GM11168 (cell line): ENCODE data around the gene STIM2.

ENCODE experiments used
- in situ Hi-C: fragments of 300-500 bp; cut with MboI; formaldehyde crosslinking; loops from one replicate; pipeline ENCODE4 v1.12.0; 2022; ENCODE audit warnings: low sequenced_read_pairs; ENCODE audit not compliant: unreplicated experiment

The STIM2 gene

GRCh38 chr4:26864899-26865298 lies 4.3 kb downstream of the STIM2 start:
- in situ Hi-C loops: loop anchor here (5.0 to 25.0 kb wide), 2 partner anchors 142 to 403 kb away; no protein-coding TSS in a partner anchor

GRCh38 chr4:26866203-26866602 lies 5.6 kb downstream of the STIM2 start:
- in situ Hi-C loops: loop anchor here (25.0 kb wide), 1 partner anchor 404 kb away; no protein-coding TSS in a partner anchor

- in situ Hi-C loops: loop anchor here (25.0 kb wide), 1 partner anchor 404 kb away; no protein-coding TSS in a partner anchor
Measured at GRCh38 chr4:26866781-26867180, 6.1 kb downstream of the STIM2 start.

GRCh38 chr4:26867914-26868684 lies 7.5 kb downstream of the STIM2 start:
- in situ Hi-C loops: loop anchor here (25.0 kb wide), 1 partner anchor 406 kb away; no protein-coding TSS in a partner anchor

- in situ Hi-C loops: loop anchor here (25.0 kb wide), 1 partner anchor 408 kb away; no protein-coding TSS in a partner anchor
Measured at GRCh38 chr4:26870576-26871262, 10.1 kb downstream of the STIM2 start.

- in situ Hi-C loops: loop anchor here (25.0 kb wide), 1 partner anchor 409 kb away; no protein-coding TSS in a partner anchor
Measured at GRCh38 chr4:26871611-26872010, 11.0 kb downstream of the STIM2 start.

GRCh38 chr4:26873391-26874026 lies 12.9 kb downstream of the STIM2 start:
- in situ Hi-C loops: loop anchor here (25.0 kb wide), 1 partner anchor 411 kb away; no protein-coding TSS in a partner anchor

GRCh38 chr4:26874110-26874509 lies 13.5 kb downstream of the STIM2 start:
- in situ Hi-C loops: loop anchor here (25.0 kb wide), 1 partner anchor 412 kb away; no protein-coding TSS in a partner anchor

- in situ Hi-C loops: no loop called here
Measured at GRCh38 chr4:26877406-26877805, 16.8 kb downstream of the STIM2 start.

- in situ Hi-C loops: no loop called here
Measured at GRCh38 chr4:26877961-26878360, 17.3 kb downstream of the STIM2 start.

GRCh38 chr4:26878794-26879391 lies 18.3 kb downstream of the STIM2 start:
- in situ Hi-C loops: no loop called here

- in situ Hi-C loops: no loop called here
Measured at GRCh38 chr4:26879805-26880204, 19.2 kb downstream of the STIM2 start.

- in situ Hi-C loops: no loop called here
Measured at GRCh38 chr4:26884026-26884425, 23.4 kb downstream of the STIM2 start.

GRCh38 chr4:26884486-26884988 lies 23.9 kb downstream of the STIM2 start:
- in situ Hi-C loops: no loop called here

- in situ Hi-C loops: no loop called here
Measured at GRCh38 chr4:26885912-26886274, 25.3 kb downstream of the STIM2 start.

- in situ Hi-C loops: no loop called here
Measured at GRCh38 chr4:26887143-26887542, 26.5 kb downstream of the STIM2 start.

GRCh38 chr4:26887809-26888208 lies 27.2 kb downstream of the STIM2 start:
- in situ Hi-C loops: no loop called here

- in situ Hi-C loops: no loop called here
Measured at GRCh38 chr4:26889356-26889755, 28.7 kb downstream of the STIM2 start.

- in situ Hi-C loops: no loop called here
Measured at GRCh38 chr4:26891054-26891453, 30.4 kb downstream of the STIM2 start.

GRCh38 chr4:26891867-26892266 lies 31.2 kb downstream of the STIM2 start:
- in situ Hi-C loops: no loop called here
